GM08714 (cell line): ENCODE measurements around the gene MIER3.
"Not testable (repeated sequence)": the region's sequence is repeated elsewhere in the genome, so short reads cannot be mapped to it uniquely, and the experiment has no call there.

Source experiments
- H3K4me3 ChIP-seq: fragments of 200-500 bp; sonication (Bioruptor generic); 2 replicates; pipeline ENCODE4 v1.5.1; 2014; ENCODE audit warnings: mild to moderate bottlenecking, low read length, inconsistent platforms
- ZNF274 ChIP-seq: IDR thresholded peaks from 2 replicates; pipeline ENCODE4 v1.6.1; 2012; ENCODE audit warnings: mild to moderate bottlenecking, low read depth, low read length

Gene MIER3

GRCh38 chr5:56951946-56952691, at the start of gene MIER3:
Gene MIER3, minus strand, starts transcription at chr5:56952123. Its CDS starts 21 bp downstream, at chr5:56952102.
- TF ChIP-seq ZNF274: no peak

GRCh38 chr5:56995596-56995995, 43.7 kb upstream of the MIER3 start:
- no peak for TF ChIP-seq ZNF274
- no peak overlapping the region for H3K4me3 ChIP-seq

More at GRCh38 chr5:56951946-56952691, at the start of gene MIER3:
- peak within 1 kb of the TSS; percentile 67 for H3K4me3 ChIP-seq

- TF ChIP-seq ZNF274: no peak
- no peak overlapping the region for H3K4me3 ChIP-seq
Observed at GRCh38 chr5:56993241-56993640, 41.3 kb upstream of the MIER3 start.

- no peak overlapping the region for H3K4me3 ChIP-seq
- no peak for TF ChIP-seq ZNF274
Observed at GRCh38 chr5:56989676-56990075, 37.8 kb upstream of the MIER3 start.

GRCh38 chr5:56988490-56988889, 36.6 kb upstream of the MIER3 start:
- no peak overlapping the region for H3K4me3 ChIP-seq
- no peak for TF ChIP-seq ZNF274

GRCh38 chr5:56987171-56987570, 35.2 kb upstream of the MIER3 start:
- TF ChIP-seq ZNF274: no peak

GRCh38 chr5:56986626-56986947, 34.7 kb upstream of the MIER3 start:
- TF ChIP-seq ZNF274: no peak
- H3K4me3 ChIP-seq: no peak overlapping the region

More at GRCh38 chr5:56987171-56987570, 35.2 kb upstream of the MIER3 start:
- no peak overlapping the region for H3K4me3 ChIP-seq

GRCh38 chr5:56985936-56986625, 34.2 kb upstream of the MIER3 start:
- no peak overlapping the region for H3K4me3 ChIP-seq
- no peak for TF ChIP-seq ZNF274

- TF ChIP-seq ZNF274: no peak
- no peak overlapping the region for H3K4me3 ChIP-seq
Observed at GRCh38 chr5:56984445-56984844, 32.5 kb upstream of the MIER3 start.

GRCh38 chr5:56983593-56984361, 31.9 kb upstream of the MIER3 start:
- no peak for TF ChIP-seq ZNF274

GRCh38 chr5:56981548-56982315, 29.8 kb upstream of the MIER3 start:
- H3K4me3 ChIP-seq: no peak overlapping the region
- TF ChIP-seq ZNF274: no peak

More at GRCh38 chr5:56983593-56984361, 31.9 kb upstream of the MIER3 start:
- H3K4me3 ChIP-seq: no peak overlapping the region

- TF ChIP-seq ZNF274: no peak
- no peak overlapping the region for H3K4me3 ChIP-seq
Observed at GRCh38 chr5:56979968-56980367, 28.0 kb upstream of the MIER3 start.

GRCh38 chr5:56979526-56979925, 27.6 kb upstream of the MIER3 start:
- not testable (repeated sequence) for H3K4me3 ChIP-seq

GRCh38 chr5:56977822-56978221, 25.9 kb upstream of the MIER3 start:
- TF ChIP-seq ZNF274: no peak

GRCh38 chr5:56977021-56977420, 25.1 kb upstream of the MIER3 start:
- H3K4me3 ChIP-seq: no peak overlapping the region
- TF ChIP-seq ZNF274: no peak

More at GRCh38 chr5:56977822-56978221, 25.9 kb upstream of the MIER3 start:
- H3K4me3 ChIP-seq: no peak overlapping the region
